ENCODE measurements around the gene ERBB2. TPM values are rescaled to one million over a fixed set of nuclear protein-coding genes. Genes with fewer than 3 reads are reported as not detected.

Gene ERBB2
- total and polyA plus RNA-seq, 9 of the 15 experiments (the other 6 are each of a cell fraction or from before 2014, with no cell fraction given): 0.74 to 5.6 (median 3.3) TPM

DNA sequence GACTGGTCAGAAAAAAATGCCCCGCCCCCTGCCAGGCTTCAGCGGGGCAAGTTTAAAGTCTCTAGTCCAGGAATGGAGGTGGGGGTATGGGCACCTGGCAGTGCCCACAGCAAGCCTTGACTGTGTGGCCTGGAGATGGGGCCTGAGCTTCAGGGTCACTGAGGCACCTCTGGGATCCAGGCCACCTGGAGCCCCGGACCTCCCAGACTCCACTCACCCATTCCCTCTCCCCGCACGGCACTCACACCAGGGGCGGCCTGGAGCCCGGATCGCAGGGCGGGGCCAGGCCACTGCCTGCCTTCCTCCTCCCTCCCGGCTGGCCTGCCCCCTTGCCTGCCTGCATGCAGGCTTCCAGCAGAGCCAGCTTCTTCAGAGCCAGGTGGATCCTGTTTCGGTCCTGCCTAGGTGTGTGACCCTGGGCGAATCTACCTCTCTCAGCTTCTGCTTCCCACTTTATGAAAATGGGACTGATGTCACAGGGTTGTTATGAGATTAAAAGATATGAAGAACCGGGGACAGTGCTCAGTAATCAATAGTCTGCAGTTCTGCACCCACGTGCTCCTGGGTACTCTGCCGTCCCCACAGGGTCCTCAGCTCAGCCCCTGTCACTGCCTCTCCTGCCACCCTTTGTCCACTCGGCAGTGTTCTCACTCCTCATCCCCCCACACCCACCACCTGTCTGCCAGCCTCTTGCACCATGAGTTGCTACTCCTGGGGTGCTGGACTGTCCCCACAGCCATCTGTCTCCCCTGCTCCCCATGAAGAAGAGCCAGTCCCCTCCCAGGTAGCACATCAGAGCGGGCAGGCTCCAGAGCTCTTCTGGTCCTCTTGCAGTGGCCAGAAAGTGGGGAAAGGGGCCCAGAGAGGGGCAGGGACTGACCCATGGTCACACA lies 35.9 kb upstream of the ERBB2 start (continued):
- TF ChIP-seq, protein P1, sequence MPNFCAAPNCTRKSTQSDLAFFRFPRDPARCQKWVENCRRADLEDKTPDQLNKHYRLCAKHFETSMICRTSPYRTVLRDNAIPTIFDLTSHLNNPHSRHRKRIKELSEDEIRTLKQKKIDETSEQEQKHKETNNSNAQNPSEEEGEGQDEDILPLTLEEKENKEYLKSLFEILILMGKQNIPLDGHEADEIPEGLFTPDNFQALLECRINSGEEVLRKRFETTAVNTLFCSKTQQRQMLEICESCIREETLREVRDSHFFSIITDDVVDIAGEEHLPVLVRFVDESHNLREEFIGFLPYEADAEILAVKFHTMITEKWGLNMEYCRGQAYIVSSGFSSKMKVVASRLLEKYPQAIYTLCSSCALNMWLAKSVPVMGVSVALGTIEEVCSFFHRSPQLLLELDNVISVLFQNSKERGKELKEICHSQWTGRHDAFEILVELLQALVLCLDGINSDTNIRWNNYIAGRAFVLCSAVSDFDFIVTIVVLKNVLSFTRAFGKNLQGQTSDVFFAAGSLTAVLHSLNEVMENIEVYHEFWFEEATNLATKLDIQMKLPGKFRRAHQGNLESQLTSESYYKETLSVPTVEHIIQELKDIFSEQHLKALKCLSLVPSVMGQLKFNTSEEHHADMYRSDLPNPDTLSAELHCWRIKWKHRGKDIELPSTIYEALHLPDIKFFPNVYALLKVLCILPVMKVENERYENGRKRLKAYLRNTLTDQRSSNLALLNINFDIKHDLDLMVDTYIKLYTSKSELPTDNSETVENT (CRISPR knock-in tag; IDR thresholded peaks at IDR 0.05): 0 out of 2 replicates have a peak, but pooled peaks have one; percentile 13
- TF ChIP-seq, protein P2, sequence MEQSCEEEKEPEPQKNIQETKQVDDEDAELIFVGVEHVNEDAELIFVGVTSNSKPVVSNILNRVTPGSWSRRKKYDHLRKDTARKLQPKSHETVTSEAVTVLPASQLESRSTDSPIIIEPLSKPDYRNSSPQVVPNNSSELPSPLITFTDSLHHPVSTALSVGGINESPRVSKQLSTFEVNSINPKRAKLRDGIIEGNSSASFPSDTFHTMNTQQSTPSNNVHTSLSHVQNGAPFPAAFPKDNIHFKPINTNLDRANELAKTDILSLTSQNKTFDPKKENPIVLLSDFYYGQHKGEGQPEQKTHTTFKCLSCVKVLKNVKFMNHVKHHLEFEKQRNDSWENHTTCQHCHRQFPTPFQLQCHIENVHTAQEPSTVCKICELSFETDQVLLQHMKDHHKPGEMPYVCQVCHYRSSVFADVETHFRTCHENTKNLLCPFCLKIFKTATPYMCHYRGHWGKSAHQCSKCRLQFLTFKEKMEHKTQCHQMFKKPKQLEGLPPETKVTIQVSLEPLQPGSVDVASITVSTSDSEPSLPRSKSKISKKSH (CRISPR knock-in tag; IDR thresholded peaks at IDR 0.05): no peak
- TF ChIP-seq TAF1 (IDR thresholded peaks at IDR 0.05; ENCODE audit: control insufficient read depth, extremely low read depth, insufficient read depth, low read length, severe bottlenecking) (no peak), MYNN (IDR thresholded peaks at IDR 0.05) (peak; percentile 4; the same call in 1 of the 2 replicates), MYNN (CRISPR knock-in tag; IDR thresholded peaks at IDR 0.05) (no peak), BHLHE40 (IDR thresholded peaks at IDR 0.05; ENCODE audit: low read length) (0 out of 2 replicates have a peak, but pooled peaks have one; percentile 10), DNMT1 (IDR thresholded peaks at IDR 0.05) (no peak), EZH2 (IDR thresholded peaks at IDR 0.05; ENCODE audit: borderline replicate concordance, low read depth, low read length) (no peak), POLR3G (IDR thresholded peaks at IDR 0.05; ENCODE audit: extremely low read depth, insufficient read length, insufficient replicate concordance) (no peak), HMGN3 (IDR thresholded peaks at IDR 0.05; ENCODE audit: borderline replicate concordance, extremely low read depth, insufficient read length, low read depth, low read length) (peak; percentile 58), RBFOX2 (IDR thresholded peaks at IDR 0.05; ENCODE audit: low read depth, low read length) (peak; percentile 56), NR4A1 (CRISPR knock-in tag; IDR thresholded peaks at IDR 0.05) (peak; percentile 11; the same call in 1 of the 2 replicates), NR4A1 (tag; IDR thresholded peaks at IDR 0.05) (no peak), STAT5B (CRISPR knock-in tag; IDR thresholded peaks at IDR 0.05) (no peak), POLR2AphosphoS5 (IDR thresholded peaks at IDR 0.05; ENCODE audit: control insufficient read depth, insufficient read depth, low read depth, low read length) (0 out of 2 replicates have a peak, but pooled peaks have one; percentile 22), ZNF121 (CRISPR knock-in tag; conservative IDR thresholded peaks at IDR 0.05) (peak; percentile 28; the same call in 1 of the 2 replicates), ZFP36 (IDR thresholded peaks at IDR 0.05; ENCODE audit: low read depth, low read length, partially characterized antibody) (peak; percentile 90)
- TF ChIP-seq, protein P3, sequence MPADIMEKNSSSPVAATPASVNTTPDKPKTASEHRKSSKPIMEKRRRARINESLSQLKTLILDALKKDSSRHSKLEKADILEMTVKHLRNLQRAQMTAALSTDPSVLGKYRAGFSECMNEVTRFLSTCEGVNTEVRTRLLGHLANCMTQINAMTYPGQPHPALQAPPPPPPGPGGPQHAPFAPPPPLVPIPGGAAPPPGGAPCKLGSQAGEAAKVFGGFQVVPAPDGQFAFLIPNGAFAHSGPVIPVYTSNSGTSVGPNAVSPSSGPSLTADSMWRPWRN (IDR thresholded peaks at IDR 0.05; ENCODE audit: low read depth): no peak
- TF ChIP-seq, protein P4, sequence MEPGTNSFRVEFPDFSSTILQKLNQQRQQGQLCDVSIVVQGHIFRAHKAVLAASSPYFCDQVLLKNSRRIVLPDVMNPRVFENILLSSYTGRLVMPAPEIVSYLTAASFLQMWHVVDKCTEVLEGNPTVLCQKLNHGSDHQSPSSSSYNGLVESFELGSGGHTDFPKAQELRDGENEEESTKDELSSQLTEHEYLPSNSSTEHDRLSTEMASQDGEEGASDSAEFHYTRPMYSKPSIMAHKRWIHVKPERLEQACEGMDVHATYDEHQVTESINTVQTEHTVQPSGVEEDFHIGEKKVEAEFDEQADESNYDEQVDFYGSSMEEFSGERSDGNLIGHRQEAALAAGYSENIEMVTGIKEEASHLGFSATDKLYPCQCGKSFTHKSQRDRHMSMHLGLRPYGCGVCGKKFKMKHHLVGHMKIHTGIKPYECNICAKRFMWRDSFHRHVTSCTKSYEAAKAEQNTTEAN (CRISPR knock-in tag; IDR thresholded peaks at IDR 0.05): no peak
